ENCODE measurements around the gene MCF2L. TPM values are rescaled to one million over a fixed set of nuclear protein-coding genes. Genes with fewer than 3 reads are reported as not detected.

The MCF2L gene
- total RNA-seq, 2 donors from 2014 or later = 48.0 to 49.9 TPM

GRCh38 chr13:113069861-113070805 is 101.1 kb downstream of the MCF2L start:
- Mint-ChIP-seq H3K9me3 (peaks cover 3% of the 10 kb centered on the region), H3K27me3 (ENCODE audit: insufficient read depth) (no peaks in the 10 kb centered on the region), H3K4me3 (no peak overlapping the region), H3K27ac (no peak overlapping the region), H3K36me3 (ENCODE audit: low read depth) (peaks cover 27% of the 10 kb centered on the region), H3K4me1 (peaks cover 11% of the 10 kb centered on the region)
- no peaks in the 10 kb centered on the region for H3K36me3 ChIP-seq (ENCODE audit: control insufficient read depth, insufficient read depth, low read length)
- H3K27me3 ChIP-seq (ENCODE audit: control insufficient read depth, insufficient read depth, low read length, poor library complexity, severe bottlenecking) = no peaks in the 10 kb centered on the region
- H3K4me1 ChIP-seq (ENCODE audit: control insufficient read depth, insufficient read depth, low read length) = no peaks in the 10 kb centered on the region
- 82 to 88% methylated on average over 32 to 41 of the region's 41 CpGs for WGBS, 2 experiments (ENCODE audit: insufficient coverage in 1 of 2, insufficient read length in 1 of 2)
- H3K4me3 ChIP-seq (ENCODE audit: low read length) = no peak overlapping the region
- no peak for DNase-seq
- no peak overlapping the region for H3K27ac ChIP-seq (ENCODE audit: low read depth, low read length)
- H3K9me3 ChIP-seq (ENCODE audit: control insufficient read depth, low read length) = peaks cover 6% of the 10 kb centered on the region
- TF ChIP-seq CTCF (conservative IDR thresholded peaks at IDR 0.05) = no peak
- H3K9ac ChIP-seq (ENCODE audit: extremely low read depth, low read length, poor library complexity, severe bottlenecking) = no peak overlapping the region

DNA sequence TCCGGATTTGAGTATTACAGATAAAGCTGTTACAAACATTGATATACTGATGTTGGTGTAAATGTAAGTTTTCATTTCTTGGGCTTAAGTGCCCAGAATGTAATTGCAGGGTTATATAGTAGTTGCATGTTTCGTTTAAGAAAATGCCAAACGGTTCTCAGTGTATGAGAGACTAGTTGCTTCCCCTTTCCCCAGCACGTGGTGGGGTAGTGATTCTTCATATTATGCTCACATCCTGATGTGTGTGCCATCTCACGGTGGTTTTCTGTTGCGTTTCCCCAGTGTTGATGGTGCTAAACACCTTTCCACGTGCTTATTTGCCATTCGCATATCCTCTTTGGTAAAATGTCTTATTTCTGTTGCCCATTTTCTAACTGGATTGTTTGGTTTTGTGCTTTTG is 101.8 kb downstream of the MCF2L start:
- no peaks in the 10 kb centered on the region for H3K27me3 Mint-ChIP-seq (ENCODE audit: insufficient read depth)
- Histone ChIP-seq H3K27ac (ENCODE audit: low read depth, low read length) (no peak overlapping the region), H3K36me3 (ENCODE audit: control insufficient read depth, insufficient read depth, low read length) (no peaks in the 10 kb centered on the region), H3K9me3 (ENCODE audit: control insufficient read depth, low read length) (peaks cover 6% of the 10 kb centered on the region), H3K4me1 (ENCODE audit: control insufficient read depth, insufficient read depth, low read length) (no peaks in the 10 kb centered on the region), H3K9ac (ENCODE audit: extremely low read depth, low read length, poor library complexity, severe bottlenecking) (no peak overlapping the region), H3K4me3 (ENCODE audit: low read length) (no peak overlapping the region), H3K27me3 (ENCODE audit: control insufficient read depth, insufficient read depth, low read length, poor library complexity, severe bottlenecking) (no peaks in the 10 kb centered on the region)
- no peak for DNase-seq
- 88 to 99% methylated on average over 8 of the region's 8 CpGs for WGBS, 2 experiments (ENCODE audit: insufficient coverage in 1 of 2, insufficient read length in 1 of 2)
- H3K4me1 Mint-ChIP-seq = peaks cover 11% of the 10 kb centered on the region
- H3K36me3 Mint-ChIP-seq (ENCODE audit: low read depth) = peaks cover 31% of the 10 kb centered on the region
- no peak for TF ChIP-seq CTCF (conservative IDR thresholded peaks at IDR 0.05)
- peaks cover 3% of the 10 kb centered on the region for H3K9me3 Mint-ChIP-seq
- H3K4me3 Mint-ChIP-seq = no peak overlapping the region
- no peak overlapping the region for H3K27ac Mint-ChIP-seq

DNA sequence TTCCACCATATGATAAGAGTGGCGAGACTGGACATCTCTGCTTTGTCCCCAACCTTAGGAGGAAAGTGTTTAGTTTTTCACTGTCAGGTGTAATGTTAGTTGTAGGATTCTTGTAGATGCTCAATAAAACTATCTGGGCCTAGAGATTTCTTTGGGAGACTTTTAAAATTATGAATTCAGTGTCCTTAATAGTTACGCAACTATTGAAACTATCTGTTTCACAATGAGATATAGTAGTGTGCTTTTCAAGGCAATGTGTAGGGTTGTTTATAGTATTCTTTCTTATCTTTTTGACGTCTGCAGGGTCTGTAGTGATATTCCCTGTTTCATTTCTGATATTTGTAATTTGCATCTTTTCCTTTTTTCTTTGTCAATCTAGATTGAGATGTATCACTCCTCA is 103.4 kb downstream of the MCF2L start:
- Histone ChIP-seq H3K36me3 (ENCODE audit: control insufficient read depth, insufficient read depth, low read length) (no peaks in the 10 kb centered on the region), H3K27ac (ENCODE audit: low read depth, low read length) (no peak overlapping the region), H3K27me3 (ENCODE audit: control insufficient read depth, insufficient read depth, low read length, poor library complexity, severe bottlenecking) (no peaks in the 10 kb centered on the region), H3K9me3 (ENCODE audit: control insufficient read depth, low read length) (peaks cover 6% of the 10 kb centered on the region), H3K4me1 (ENCODE audit: control insufficient read depth, insufficient read depth, low read length) (no peaks in the 10 kb centered on the region), H3K4me3 (ENCODE audit: low read length) (no peak overlapping the region), H3K9ac (ENCODE audit: extremely low read depth, low read length, poor library complexity, severe bottlenecking) (no peak overlapping the region)
- 91 to 100% methylated on average over 1 to 3 of the region's 3 CpGs for WGBS, 2 experiments (ENCODE audit: insufficient coverage in 1 of 2, insufficient read length in 1 of 2)
- H3K4me3 Mint-ChIP-seq = no peak overlapping the region
- H3K27ac Mint-ChIP-seq = no peak overlapping the region
- peaks cover 3% of the 10 kb centered on the region for H3K9me3 Mint-ChIP-seq
- no peak for DNase-seq
- H3K27me3 Mint-ChIP-seq (ENCODE audit: insufficient read depth) = no peaks in the 10 kb centered on the region
- peaks cover 11% of the 10 kb centered on the region for H3K4me1 Mint-ChIP-seq
- H3K36me3 Mint-ChIP-seq (ENCODE audit: low read depth) = peaks cover 32% of the 10 kb centered on the region
- no peak for TF ChIP-seq CTCF (conservative IDR thresholded peaks at IDR 0.05)
